Naive B cell (primary cell): Measurements from ENCODE around the gene PMS1. TPM values are rescaled to one million over a fixed set of nuclear protein-coding genes. Genes with fewer than 3 reads are reported as not detected.
"Not testable (repeated sequence)": the region's sequence is repeated elsewhere in the genome, so short reads cannot be mapped to it uniquely, and the experiment has no call there.

Experiments
- ATAC-seq, 2 donors: fragments of 150-1000 bp; cut with Tn5 transposase; 2 replicates each; pipeline ENCODE4 v1.10.0; 2021; ENCODE audit warnings: low read depth in 2 of 2, mild to moderate bottlenecking in 2 of 2, moderate library complexity in 2 of 2
- DNase-seq: peaks from one replicate; pipeline ENCODE4 v3.0.0; 2022
- H3K27ac Mint-ChIP-seq, 6 donors: one replicate each; pipeline ENCODE4 v1.8.0; 2020 to 2022; ENCODE audit warnings: mild to moderate bottlenecking in 6 of 6, mixed read lengths in 6 of 6, moderate library complexity in 5 of 6, inconsistent platforms in 2 of 6
- H3K27me3 Mint-ChIP-seq, 3 donors: one replicate each; pipeline ENCODE4 v1.8.0; 2021 to 2022; ENCODE audit warnings: mixed read lengths in 3 of 3, mild to moderate bottlenecking in 1 of 3
- H3K36me3 Mint-ChIP-seq, 2 donors: one replicate each; pipeline ENCODE4 v1.8.0; 2020 to 2022; ENCODE audit warnings: mixed read lengths in 2 of 2, inconsistent platforms in 1 of 2, mild to moderate bottlenecking in 1 of 2
- H3K4me1 Mint-ChIP-seq, 3 donors: one replicate each; pipeline ENCODE4 v1.8.0; 2020 to 2022; ENCODE audit warnings: mixed read lengths in 3 of 3, inconsistent platforms in 1 of 3, mild to moderate bottlenecking in 1 of 3, moderate library complexity in 1 of 3
- H3K4me3 Mint-ChIP-seq, 8 donors: one replicate each; pipeline ENCODE4 v1.8.0; 2020 to 2022; ENCODE audit warnings: mild to moderate bottlenecking in 8 of 8, mixed read lengths in 8 of 8, moderate library complexity in 8 of 8, inconsistent platforms in 2 of 8
- H3K9me3 Mint-ChIP-seq, 7 donors: one replicate each; pipeline ENCODE4 v1.8.0; 2020 to 2022; ENCODE audit warnings: mixed read lengths in 7 of 7, mild to moderate bottlenecking in 5 of 7, inconsistent platforms in 2 of 7, moderate library complexity in 1 of 7
- polyA plus RNA-seq, 6 donors: library from polyadenylated mRNA; unstranded; fragments of 300-500 nt; fragmentation: Illumina TruSeq; gene quantifications; one replicate each; pipeline ENCODE4 v1.2.3, GENCODE V29; 2021; ENCODE audit warnings: low read depth in 6 of 6

The PMS1 gene
- polyA plus RNA-seq: 10 to 100 TPM; 12.4 to 29.2 (median 22.9) TPM

DNA sequence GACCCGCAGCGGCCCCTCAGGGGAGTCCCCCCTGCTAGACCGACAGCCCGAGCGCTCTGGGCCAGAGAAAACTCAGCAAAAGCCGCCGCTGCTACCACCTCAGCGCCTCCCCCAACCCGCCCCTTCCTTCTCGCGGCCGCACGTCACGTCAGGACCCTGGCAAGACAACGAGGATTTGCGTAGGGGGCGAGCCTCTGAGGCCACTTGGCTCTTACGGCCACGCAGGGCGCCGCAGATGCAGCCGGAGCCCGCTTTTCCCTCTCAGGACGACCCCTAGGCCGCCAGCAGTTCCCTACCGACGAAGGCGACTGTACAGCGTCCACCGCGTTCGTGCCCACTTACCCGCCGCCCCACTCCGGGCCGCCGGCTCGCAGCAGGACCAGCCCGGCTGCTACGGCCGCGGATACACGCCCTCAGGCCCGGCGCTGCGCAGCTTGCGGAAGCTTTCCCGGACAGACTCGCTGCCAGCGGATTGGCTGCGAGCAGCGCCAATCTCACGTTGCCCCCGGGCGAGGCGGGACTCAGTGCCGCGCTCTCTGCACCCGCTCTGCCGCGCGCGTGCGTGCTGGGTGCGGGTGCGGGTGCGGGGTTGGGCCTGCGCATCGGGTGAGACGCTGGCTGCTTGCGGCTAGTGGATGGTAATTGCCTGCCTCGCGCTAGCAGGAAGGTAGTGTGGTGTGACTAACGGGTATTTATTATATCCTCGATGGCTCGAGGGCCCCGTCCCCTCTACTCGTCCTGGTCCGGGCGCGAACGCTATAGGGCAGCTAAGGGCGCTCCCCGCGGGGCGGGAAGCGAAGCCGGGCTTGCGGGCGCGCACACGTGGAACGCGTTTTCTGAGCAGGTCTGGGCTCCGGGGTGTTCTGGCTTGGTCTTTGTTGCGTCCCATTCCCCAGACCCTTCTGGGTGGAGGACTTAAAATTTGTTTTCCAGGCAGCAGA is at the start of gene PMS1, which contains the start of gene ORMDL1:
TSS of gene PMS1 (plus strand) at position 524 of the 941 bp plus-strand sequence. CDS start 7,360 bp downstream, outside the sequence.
TSS of gene ORMDL1 (minus strand) at position 413 of the 941 bp plus-strand sequence. CDS start 1,744 bp downstream, outside the sequence.
- peaks cover 38 to 51% (median 45%) of the 10 kb centered on the region in 3 donors for H3K4me1 Mint-ChIP-seq
- H3K27ac Mint-ChIP-seq: peak within 1 kb of the TSS; percentile 89 to 98 (median 96)
- no peaks in the 10 kb centered on the region for H3K9me3 Mint-ChIP-seq
- H3K36me3 Mint-ChIP-seq: peaks cover 4 to 16% of the 10 kb centered on the region in 2 donors
- DNase-seq (peak; percentile 94), ATAC-seq (peak; percentile 86 to 87)
- no peaks in the 10 kb centered on the region for H3K27me3 Mint-ChIP-seq
- H3K4me3 Mint-ChIP-seq: peak within 1 kb of the TSS; percentile 90 to 97 (median 96)

DNA sequence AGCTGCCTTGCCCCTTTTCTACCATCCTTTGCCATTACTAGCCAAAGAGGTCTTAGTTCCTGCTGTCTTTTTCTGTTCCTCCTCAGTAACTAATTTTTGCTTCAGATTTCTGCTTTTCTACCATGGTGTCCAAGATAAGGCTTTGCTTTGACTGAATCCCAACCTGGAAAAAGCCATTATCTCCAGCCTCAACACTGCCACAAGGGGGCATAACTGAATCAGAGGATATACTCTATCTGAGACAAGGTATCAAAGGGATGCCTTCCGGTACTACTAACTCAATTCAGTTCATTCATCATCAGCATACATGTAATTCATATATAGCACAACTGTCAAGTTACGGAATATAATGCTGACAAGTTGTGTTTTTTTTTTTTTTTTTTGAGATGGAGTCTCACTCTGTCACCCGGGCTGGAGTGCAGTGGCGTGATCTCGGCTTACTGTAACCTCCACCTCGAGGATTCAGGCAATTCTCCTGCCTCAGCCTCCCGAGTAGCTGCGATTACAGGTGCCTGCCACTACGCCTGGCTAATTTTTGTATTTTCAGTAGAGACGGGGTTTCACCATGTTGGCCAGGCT is 33.1 kb upstream of the PMS1 start:
- H3K27me3 Mint-ChIP-seq: no peaks in the 10 kb centered on the region
- no peaks in the 10 kb centered on the region for H3K9me3 Mint-ChIP-seq
- peak; percentile 56 to 72 for ATAC-seq
- no peak overlapping the region for H3K4me3 Mint-ChIP-seq
- H3K4me1 Mint-ChIP-seq: no peaks in the 10 kb centered on the region
- peak overlapping the region in 2 of 6 donors; percentile 12 to 48 for H3K27ac Mint-ChIP-seq
- peak; percentile 31 for DNase-seq
- peaks cover 0 to 7% of the 10 kb centered on the region in 2 donors for H3K36me3 Mint-ChIP-seq

DNA sequence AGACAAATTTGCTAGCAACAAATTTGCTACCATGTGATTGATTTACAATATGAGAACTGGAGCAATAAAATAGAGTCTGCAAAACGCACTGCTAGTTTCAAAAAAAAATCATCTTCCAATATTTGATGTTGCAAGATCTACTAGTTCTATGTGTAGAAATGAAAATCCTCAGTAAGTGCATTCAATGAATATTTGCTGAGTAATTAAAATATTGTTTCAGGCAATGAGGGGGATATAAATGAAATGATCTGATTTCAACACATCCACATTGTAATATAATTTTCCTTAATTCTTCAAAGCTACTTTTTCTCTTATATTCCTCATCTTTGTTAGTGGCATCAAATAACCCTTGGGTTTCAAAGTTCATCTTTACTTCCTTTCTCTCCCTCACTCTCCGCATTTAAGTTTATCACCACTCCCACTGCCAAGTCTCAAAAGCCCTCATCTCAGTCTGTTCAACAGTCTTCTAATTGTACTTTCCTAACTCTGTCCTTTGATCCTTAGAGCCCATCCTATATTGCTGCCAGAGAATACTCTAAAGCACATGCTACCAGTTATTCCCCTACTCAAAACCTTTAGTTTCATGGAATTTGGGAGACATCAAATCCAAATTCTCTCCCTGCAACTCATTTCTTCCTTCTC is 27.8 kb upstream of the PMS1 start:
- H3K9me3 Mint-ChIP-seq: no peaks in the 10 kb centered on the region
- peak overlapping the region in 1 of 6 donors; percentile 89 for H3K27ac Mint-ChIP-seq
- H3K36me3 Mint-ChIP-seq: peaks cover 0 to 7% of the 10 kb centered on the region in 2 donors
- no peak for ATAC-seq
- no peak overlapping the region for H3K4me3 Mint-ChIP-seq
- peaks cover 0 to 6% (median 4%) of the 10 kb centered on the region in 3 donors for H3K4me1 Mint-ChIP-seq
- DNase-seq: no peak
- no peaks in the 10 kb centered on the region for H3K27me3 Mint-ChIP-seq

DNA sequence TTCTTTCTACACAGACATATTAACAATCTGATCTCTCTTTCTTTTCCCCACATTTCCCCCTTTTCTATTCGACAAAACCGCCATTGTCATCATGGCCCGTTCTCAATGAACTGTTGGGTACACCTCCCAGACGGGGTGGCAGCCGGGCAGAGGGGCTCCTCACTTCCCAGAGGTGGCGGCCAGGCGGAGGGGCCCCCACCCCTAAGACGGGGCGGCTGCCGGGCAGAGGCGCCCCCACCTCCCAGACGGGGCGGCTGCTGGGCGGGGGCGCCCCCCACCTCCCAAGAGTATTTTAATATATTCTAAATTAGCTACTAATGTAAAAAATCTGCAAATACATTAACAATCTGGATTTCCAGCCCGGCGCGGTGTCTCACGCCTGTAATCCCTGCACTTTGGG is 24.1 kb upstream of the PMS1 start:
- not testable (repeated sequence) for ATAC-seq, H3K36me3 Mint-ChIP-seq, H3K27ac Mint-ChIP-seq, H3K27me3 Mint-ChIP-seq, DNase-seq, H3K4me3 Mint-ChIP-seq, H3K9me3 Mint-ChIP-seq
- H3K4me1 Mint-ChIP-seq: peaks cover 7 to 13% (median 11%) of the 10 kb centered on the region in 3 donors

DNA sequence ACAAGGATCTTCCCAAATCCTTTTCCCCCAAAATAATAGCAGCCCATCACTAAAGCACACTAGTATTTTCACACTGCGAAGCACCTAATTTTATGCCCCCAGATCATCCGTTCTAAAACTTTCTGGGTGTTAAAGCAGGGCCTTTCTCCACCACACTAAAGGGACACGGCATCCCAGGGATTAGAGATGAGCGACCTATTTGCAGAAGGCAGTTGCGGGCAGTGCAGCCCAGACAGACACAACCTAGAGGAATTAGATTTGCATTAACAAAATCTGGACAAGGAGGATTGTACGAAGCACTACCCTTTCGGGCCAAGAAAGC is 22.1 kb upstream of the PMS1 start:
- peaks cover 7 to 13% (median 11%) of the 10 kb centered on the region in 3 donors for H3K4me1 Mint-ChIP-seq
- H3K36me3 Mint-ChIP-seq: peaks cover 0 to 5% of the 10 kb centered on the region in 2 donors
- H3K27me3 Mint-ChIP-seq: no peaks in the 10 kb centered on the region
- H3K4me3 Mint-ChIP-seq: peak overlapping the region; percentile 94 to 99 (median 96)
- no peak for ATAC-seq
- H3K27ac Mint-ChIP-seq: peak overlapping the region; percentile 90 to 98 (median 96)
- no peak for DNase-seq
- H3K9me3 Mint-ChIP-seq: no peaks in the 10 kb centered on the region

DNA sequence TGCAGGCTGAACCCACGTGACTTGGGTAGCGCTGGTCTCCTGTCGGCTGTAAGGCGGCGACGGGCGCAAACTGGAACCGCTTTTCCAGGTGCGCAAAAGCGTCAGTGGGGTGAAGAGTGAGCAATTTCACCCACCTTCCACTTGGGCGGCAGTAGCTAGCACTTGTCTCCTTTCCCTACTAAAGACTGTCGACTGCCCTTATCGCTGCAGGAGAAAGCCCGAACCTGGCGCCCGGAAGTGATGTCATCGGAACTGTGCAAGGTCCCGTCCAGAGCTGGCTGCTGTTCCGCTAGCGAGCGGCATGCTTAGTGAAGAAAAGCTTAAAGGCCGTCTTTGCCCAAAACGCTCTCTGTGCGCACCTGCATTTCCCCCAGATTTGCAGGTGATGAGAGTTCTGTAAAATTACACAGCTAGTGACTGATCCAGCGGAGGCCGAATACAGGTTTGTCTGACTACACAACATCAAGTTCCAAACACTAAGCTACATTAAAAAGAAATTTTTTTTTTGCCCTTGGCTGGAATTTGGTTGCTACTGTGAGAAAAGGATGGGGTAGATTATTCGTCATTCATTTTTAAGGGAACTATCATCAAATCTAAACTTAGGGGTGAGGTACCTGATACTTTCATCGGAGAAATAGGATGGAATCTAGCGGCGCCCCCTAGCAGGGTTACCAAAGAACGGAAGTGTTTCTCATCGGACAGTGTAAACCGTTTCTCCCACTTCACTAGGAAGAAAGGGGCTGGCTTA is 21.5 kb upstream of the PMS1 start, which contains the start of gene OSGEPL1:
TSS of gene OSGEPL1 (minus strand) at position 242 of the 748 bp plus-strand sequence. CDS start 1,152 bp downstream, outside the sequence.
- Mint-ChIP-seq H3K36me3 (peaks cover 0 to 5% of the 10 kb centered on the region in 2 donors), H3K27me3 (no peaks in the 10 kb centered on the region), H3K4me1 (peaks cover 7 to 13% (median 11%) of the 10 kb centered on the region in 3 donors), H3K9me3 (no peaks in the 10 kb centered on the region), H3K27ac (peak within 1 kb of the TSS; percentile 90 to 98 (median 96)), H3K4me3 (peak within 1 kb of the TSS; percentile 94 to 99 (median 96))
- DNase-seq (peak; percentile 88), ATAC-seq (peak; percentile 93 to 94)

DNA sequence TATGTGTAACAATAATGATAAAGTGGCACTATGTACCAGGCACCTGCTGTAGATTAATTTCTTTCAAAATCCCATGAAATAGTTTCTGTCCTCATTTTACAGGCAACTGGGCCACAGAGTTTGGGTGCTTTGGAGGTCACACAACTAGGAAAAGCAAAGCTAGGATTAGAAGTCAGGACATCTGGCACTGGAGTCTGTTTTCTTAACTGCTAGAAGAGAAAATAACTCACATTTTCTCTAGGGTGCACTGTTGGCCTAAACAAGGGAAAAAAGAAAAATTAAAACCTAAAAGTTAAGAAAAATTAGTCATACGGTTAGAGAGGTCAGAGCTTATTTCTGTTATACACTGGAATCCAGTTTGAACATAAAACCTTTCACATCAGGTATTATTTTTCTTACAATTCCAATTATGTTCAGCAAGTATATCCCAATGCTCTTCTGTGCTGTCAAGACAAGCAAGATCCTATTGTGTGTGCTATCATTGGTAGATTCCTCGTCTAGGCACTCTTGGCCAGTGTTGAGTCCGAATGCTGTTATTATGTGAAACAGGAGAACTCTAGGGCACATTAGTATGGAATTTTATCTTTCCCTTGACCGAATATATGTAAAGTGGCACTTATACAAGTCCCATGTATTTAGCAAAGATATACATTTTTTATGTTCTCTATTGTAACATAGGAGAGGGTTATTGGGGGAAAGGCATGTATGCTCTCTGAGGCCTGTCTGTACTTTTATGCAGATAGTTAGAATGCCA is 20.2 kb upstream of the PMS1 start:
- Mint-ChIP-seq H3K4me1 (peaks cover 4 to 13% (median 5%) of the 10 kb centered on the region in 3 donors), H3K36me3 (peaks cover 0 to 5% of the 10 kb centered on the region in 2 donors), H3K27ac (peak overlapping the region in 1 of 6 donors; percentile 9), H3K27me3 (no peaks in the 10 kb centered on the region), H3K9me3 (no peaks in the 10 kb centered on the region), H3K4me3 (peak overlapping the region in 6 of 8 donors; percentile 12 to 99 (median 65))
- DNase-seq (no peak), ATAC-seq (no peak)

DNA sequence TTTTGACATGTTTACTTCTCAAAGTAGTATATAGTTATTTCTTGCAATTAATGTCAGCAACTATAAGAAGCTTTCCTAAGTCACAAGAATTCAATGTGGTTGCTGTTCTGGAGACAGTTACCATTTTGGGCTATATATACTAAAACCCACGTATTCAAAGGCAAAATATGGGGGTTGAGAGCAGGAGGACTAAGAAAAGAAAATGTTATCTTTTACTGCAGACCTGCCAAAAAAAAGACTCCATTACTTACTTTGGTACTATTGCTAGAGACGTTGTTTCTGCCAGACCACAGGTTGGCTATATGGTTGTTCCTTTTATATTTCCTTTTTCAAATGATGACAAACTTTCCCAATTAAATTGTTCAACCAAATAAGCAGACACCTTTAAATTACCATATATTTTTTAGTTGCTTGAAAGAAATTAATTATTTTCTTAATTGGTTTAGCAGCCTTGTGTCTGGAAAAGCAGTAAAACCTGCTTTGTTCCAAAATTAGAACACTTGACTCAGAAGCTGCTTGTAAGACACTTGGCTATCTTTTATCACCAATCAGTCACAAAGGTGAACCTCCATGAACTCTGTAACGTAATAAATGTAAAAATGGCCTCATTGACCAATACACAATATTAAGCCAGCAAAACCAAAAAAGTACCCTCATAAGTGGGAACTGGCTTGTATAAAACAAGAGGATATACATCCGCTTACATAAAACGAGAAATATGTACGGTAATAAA is 13.5 kb upstream of the PMS1 start:
- Mint-ChIP-seq H3K4me3 (no peak overlapping the region), H3K4me1 (peaks cover 0 to 6% (median 6%) of the 10 kb centered on the region in 3 donors), H3K27me3 (no peaks in the 10 kb centered on the region), H3K36me3 (peaks cover 8 to 11% of the 10 kb centered on the region in 2 donors), H3K9me3 (no peaks in the 10 kb centered on the region), H3K27ac (no peak overlapping the region)
- DNase-seq (no peak), ATAC-seq (no peak)

DNA sequence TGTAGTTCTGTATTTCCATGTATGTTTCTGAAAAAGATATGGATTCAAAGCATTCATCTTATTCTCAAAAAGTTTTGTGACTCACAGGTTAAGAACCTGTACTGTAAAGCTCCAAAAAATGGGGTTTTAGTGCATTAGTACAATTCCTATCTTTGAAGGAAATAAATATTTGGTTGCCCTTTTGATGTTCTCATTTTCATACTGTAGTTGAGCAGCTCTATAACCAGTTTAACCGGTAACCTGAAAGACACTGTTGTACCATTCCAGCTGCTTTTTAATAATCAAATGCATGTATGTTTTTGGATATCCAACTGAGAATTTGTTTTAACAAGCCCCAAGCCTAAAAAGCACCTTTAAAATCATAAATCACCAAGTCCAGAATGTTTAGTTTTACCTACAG is 12.0 kb upstream of the PMS1 start:
- peaks cover 0 to 6% (median 6%) of the 10 kb centered on the region in 3 donors for H3K4me1 Mint-ChIP-seq
- H3K27ac Mint-ChIP-seq: no peak overlapping the region
- peaks cover 6 to 8% of the 10 kb centered on the region in 2 donors for H3K36me3 Mint-ChIP-seq
- H3K9me3 Mint-ChIP-seq: no peaks in the 10 kb centered on the region
- DNase-seq (no peak), ATAC-seq (no peak)
- no peaks in the 10 kb centered on the region for H3K27me3 Mint-ChIP-seq
- H3K4me3 Mint-ChIP-seq: no peak overlapping the region

DNA sequence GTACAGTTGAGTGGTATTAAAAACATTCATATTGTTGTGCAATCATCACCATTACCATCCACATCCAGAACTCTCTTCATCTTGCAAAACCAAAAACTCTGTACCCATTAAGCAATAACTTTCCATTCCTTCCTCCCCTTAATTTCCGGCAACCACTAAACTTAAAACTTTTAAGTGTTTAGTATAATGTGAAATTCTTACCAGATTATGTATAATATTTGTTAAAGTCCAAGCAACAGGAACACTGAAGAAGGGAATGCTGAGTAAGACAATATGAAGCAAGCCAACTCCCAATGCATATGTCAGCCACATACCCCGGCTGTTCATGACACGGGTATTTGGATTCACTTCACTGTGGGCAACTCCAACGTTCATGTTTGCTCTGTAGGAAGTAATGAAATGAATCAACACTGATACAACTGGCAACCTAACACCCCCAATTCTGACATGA is 2.0 kb upstream of the PMS1 start:
- H3K27ac Mint-ChIP-seq: peak overlapping the region; percentile 41 to 97 (median 78)
- H3K36me3 Mint-ChIP-seq: peaks cover 4 to 24% of the 10 kb centered on the region in 2 donors
- H3K4me3 Mint-ChIP-seq: peak overlapping the region in 7 of 8 donors; percentile 21 to 94 (median 66)
- DNase-seq: no peak
- peaks cover 38 to 58% (median 46%) of the 10 kb centered on the region in 3 donors for H3K4me1 Mint-ChIP-seq
- H3K27me3 Mint-ChIP-seq: no peaks in the 10 kb centered on the region
- no peak for ATAC-seq
- H3K9me3 Mint-ChIP-seq: no peaks in the 10 kb centered on the region

DNA sequence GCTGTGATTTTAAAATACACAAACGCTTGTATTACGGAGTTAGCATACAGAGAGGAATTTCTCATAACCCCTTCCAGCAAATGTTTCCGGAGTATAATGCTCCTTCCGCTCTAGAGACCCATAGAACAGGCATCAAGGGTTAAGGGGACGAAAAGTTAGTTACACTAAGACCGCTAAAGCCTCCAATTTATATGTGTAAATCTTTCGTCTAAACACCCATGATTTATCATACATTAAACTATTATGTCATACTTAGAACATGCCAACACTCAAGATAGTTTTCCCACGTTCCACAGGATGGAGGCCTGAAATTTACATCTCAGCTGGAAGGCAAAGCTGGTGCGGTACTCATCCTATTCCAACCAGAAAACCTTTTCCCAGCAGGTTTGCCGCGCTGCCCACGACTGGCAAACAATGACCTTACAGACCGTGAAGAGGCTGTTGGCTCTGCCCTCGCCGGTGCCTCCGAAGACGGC is 761 bp upstream of the PMS1 start:
- H3K4me3 Mint-ChIP-seq: peak overlapping the region; percentile 90 to 97 (median 96)
- H3K36me3 Mint-ChIP-seq: peaks cover 4 to 18% of the 10 kb centered on the region in 2 donors
- peaks cover 39 to 58% (median 52%) of the 10 kb centered on the region in 3 donors for H3K4me1 Mint-ChIP-seq
- no peaks in the 10 kb centered on the region for H3K27me3 Mint-ChIP-seq
- DNase-seq (no peak), ATAC-seq (peak in 1 of 2 donors; percentile 7)
- H3K9me3 Mint-ChIP-seq: no peaks in the 10 kb centered on the region
- H3K27ac Mint-ChIP-seq: peak overlapping the region; percentile 89 to 98 (median 96)
